Osteocyte (in vitro differentiated cells): Measurements from ENCODE around the gene MEF2B. TPM values are rescaled to one million over a fixed set of nuclear protein-coding genes. Genes with fewer than 3 reads are reported as not detected.

Experiments
- DNase-seq: peaks from one replicate; pipeline ENCODE4 v3.0.0; 2021; ENCODE audit warnings: mixed read lengths; ENCODE audit not compliant: unreplicated experiment; ENCODE audit errors: extremely low spot score
- H3K27ac Mint-ChIP-seq: one replicate; pipeline ENCODE4 v1.8.0; 2021; ENCODE audit warnings: mild to moderate bottlenecking, mixed read lengths; ENCODE audit not compliant: unreplicated experiment
- H3K27me3 Mint-ChIP-seq: one replicate; pipeline ENCODE4 v1.8.0; 2021; ENCODE audit warnings: mixed read lengths; ENCODE audit not compliant: unreplicated experiment
- H3K36me3 Mint-ChIP-seq: one replicate; pipeline ENCODE4 v1.8.0; 2021; ENCODE audit warnings: mixed read lengths; ENCODE audit not compliant: unreplicated experiment
- H3K4me1 Mint-ChIP-seq: one replicate; pipeline ENCODE4 v1.8.0; 2021; ENCODE audit warnings: mixed read lengths; ENCODE audit not compliant: unreplicated experiment
- H3K4me3 Mint-ChIP-seq: one replicate; pipeline ENCODE4 v1.8.0; 2021; ENCODE audit warnings: mild to moderate bottlenecking, moderate library complexity, mixed read lengths; ENCODE audit not compliant: unreplicated experiment
- H3K9me3 Mint-ChIP-seq: one replicate; pipeline ENCODE4 v1.8.0; 2021; ENCODE audit warnings: mixed read lengths; ENCODE audit not compliant: unreplicated experiment
- CTCF ChIP-seq: fragments of 200-600 bp; sonication (generic); IDR thresholded peaks from 2 replicates; pipeline ENCODE4 v1.5.0; 2021; ENCODE audit warnings: antibody characterized with exemption, mild to moderate bottlenecking, moderate library complexity
- total RNA-seq: library from RNA; stranded (reverse); gene quantifications from 2 replicates; pipeline ENCODE4 v1.2.1, GENCODE V29; 2021

Gene MEF2B
- total RNA-seq, 1 donor from 2014 or later = 1.6 TPM

DNA sequence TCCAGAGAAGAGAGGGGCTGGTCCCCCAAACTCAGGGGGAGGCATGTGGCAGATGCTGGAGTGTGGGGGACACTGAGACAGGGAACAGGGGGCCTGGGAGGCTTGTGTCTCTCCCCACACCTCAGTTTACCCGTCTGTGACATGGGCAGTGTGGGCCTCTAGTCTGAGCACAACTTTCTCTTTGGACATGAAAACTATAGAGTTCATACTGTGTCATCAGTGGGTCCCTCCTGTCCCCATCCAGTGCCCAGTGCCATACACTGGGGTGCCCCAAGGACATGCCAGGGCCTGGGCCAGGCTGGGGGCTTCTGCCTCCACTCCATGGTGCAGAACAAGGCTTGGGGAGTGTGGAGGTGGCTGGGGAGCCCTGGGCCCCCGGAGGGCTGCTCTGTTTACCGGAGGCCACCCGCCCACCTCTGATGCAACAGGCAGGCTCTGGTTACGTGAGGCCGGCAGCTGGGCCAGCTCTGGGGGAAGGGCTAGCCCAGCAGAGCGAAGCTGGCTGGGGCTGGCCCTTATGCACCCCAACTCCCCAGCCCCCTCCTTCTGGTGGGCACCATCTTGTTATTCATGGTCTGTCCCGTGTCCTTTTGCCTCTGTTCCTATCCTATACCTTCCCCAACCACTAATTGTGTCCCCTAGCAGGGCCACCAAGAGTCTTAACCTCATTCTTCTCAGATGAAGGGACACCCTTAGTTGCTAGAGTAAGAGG lies 1.9 kb upstream of the MEF2B start:
- DNase-seq = no peak
- Mint-ChIP-seq H3K4me1 (peaks cover 21% of the 10 kb centered on the region), H3K4me3 (no peak overlapping the region), H3K36me3 (no peaks in the 10 kb centered on the region), H3K27me3 (no peaks in the 10 kb centered on the region), H3K27ac (no peak overlapping the region), H3K9me3 (no peaks in the 10 kb centered on the region)
- no peak for TF ChIP-seq CTCF

DNA sequence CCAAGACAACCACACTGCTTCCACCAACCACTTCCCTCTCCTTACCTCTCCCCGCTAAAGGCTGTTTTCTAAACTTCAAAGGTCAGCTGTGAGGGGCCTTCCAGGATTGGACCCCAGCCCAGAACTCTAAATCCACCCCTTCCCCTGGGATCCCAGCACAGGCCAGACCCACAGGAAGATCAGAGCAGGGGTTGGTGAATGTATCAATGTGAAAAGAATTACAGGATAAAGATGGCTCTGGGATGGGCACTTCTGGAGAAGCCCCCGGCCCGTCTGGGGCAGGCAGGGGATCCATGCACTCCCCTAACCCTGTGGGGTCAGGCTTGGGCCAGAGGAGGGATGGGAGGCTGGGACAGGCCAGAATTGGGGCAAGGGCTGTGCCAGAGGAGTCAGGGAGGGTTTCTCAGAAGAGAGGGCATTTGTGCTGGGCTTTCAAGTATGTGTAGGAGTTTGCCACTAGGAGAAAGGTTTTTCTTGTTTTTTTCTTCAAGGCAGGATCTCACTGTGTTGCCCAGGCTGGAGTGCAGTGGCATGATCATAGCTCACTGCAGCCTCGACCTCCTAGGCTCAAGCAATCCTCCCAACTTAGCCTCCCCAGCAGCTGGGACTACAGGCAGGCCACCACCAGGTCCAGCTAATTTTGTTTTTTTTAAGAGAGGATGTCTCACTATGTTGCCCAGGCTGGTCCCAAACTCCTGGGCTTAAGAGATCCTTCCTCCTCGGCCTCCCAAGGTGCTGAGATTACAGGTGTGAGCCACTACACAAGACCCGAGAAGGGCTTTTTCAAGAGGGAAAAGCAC lies 1.0 kb upstream of the MEF2B start:
- Mint-ChIP-seq H3K27ac (no peak overlapping the region), H3K36me3 (no peaks in the 10 kb centered on the region), H3K4me1 (peaks cover 21% of the 10 kb centered on the region), H3K4me3 (peak overlapping the region; percentile 49), H3K27me3 (no peaks in the 10 kb centered on the region), H3K9me3 (no peaks in the 10 kb centered on the region)
- TF ChIP-seq CTCF = no peak
- no peak for DNase-seq

GRCh38 chr19:19169236-19170052 lies 619 bp downstream of the MEF2B start:
- Mint-ChIP-seq H3K27ac (no peak overlapping the region), H3K4me3 (peak overlapping the region; percentile 14), H3K36me3 (no peaks in the 10 kb centered on the region), H3K9me3 (no peaks in the 10 kb centered on the region), H3K27me3 (no peaks in the 10 kb centered on the region), H3K4me1 (peaks cover 21% of the 10 kb centered on the region)
- TF ChIP-seq CTCF = no peak
- no peak for DNase-seq

DNA sequence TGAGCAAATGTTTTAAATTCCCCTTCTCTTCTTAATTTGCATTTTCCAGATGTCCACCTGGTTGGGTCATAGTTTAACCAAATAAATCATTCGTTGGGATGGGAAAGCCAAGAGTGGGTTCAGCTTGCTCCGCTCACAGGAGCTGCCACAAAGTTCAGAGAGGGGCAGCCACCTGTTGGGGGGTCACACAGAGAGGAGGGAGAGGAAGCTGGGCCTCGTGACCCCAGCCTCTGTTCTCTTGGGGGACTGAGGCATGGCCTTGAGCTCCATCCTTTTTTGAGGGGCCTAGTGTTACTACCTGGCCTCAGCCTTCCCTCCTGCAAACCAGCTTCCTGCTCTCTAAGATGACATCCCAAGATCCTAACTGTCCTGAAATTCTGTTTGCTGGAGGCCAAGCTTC lies 2.5 kb downstream of the MEF2B start:
- Mint-ChIP-seq H3K4me1 (peaks cover 21% of the 10 kb centered on the region), H3K36me3 (no peaks in the 10 kb centered on the region), H3K9me3 (no peaks in the 10 kb centered on the region), H3K27me3 (no peaks in the 10 kb centered on the region), H3K27ac (no peak overlapping the region), H3K4me3 (no peak overlapping the region)
- no peak for TF ChIP-seq CTCF
- no peak for DNase-seq
